GM21390 (cell line): Measurements from ENCODE around the gene DYNC1H1.

Source experiments
- ATAC-seq: cut with Tn5 transposase; IDR thresholded peaks from one replicate; pipeline ENCODE4 v1.9.1; 2021; ENCODE audit not compliant: unreplicated experiment

Gene DYNC1H1

GRCh38 chr14:101939646-101940170 lies 24.7 kb upstream of the DYNC1H1 start:
- no peak for ATAC-seq

GRCh38 chr14:101944451-101944850 lies 19.9 kb upstream of the DYNC1H1 start:
- ATAC-seq = no peak

- ATAC-seq = no peak
Observed at GRCh38 chr14:101945171-101945570, 19.2 kb upstream of the DYNC1H1 start.

- peak; percentile 12 for ATAC-seq
Observed at GRCh38 chr14:101947577-101947903, 16.8 kb upstream of the DYNC1H1 start.

GRCh38 chr14:101947904-101948665 lies 16.3 kb upstream of the DYNC1H1 start:
- ATAC-seq = peak; percentile 95

GRCh38 chr14:101948666-101949216 lies 15.6 kb upstream of the DYNC1H1 start:
- ATAC-seq = no peak

GRCh38 chr14:101950100-101950499 lies 14.3 kb upstream of the DYNC1H1 start:
- ATAC-seq = no peak

GRCh38 chr14:101950516-101951215 lies 13.7 kb upstream of the DYNC1H1 start:
- no peak for ATAC-seq

GRCh38 chr14:101953151-101953550 lies 11.2 kb upstream of the DYNC1H1 start:
- no peak for ATAC-seq

GRCh38 chr14:101954501-101954900 lies 9.9 kb upstream of the DYNC1H1 start:
- no peak for ATAC-seq

- ATAC-seq = no peak
Observed at GRCh38 chr14:101955695-101956161, 8.6 kb upstream of the DYNC1H1 start.

GRCh38 chr14:101956179-101956885 lies 8.0 kb upstream of the DYNC1H1 start:
- no peak for ATAC-seq

GRCh38 chr14:101957406-101958234 lies 6.8 kb upstream of the DYNC1H1 start:
- no peak for ATAC-seq

GRCh38 chr14:101958418-101959180 lies 5.8 kb upstream of the DYNC1H1 start:
- no peak for ATAC-seq

- ATAC-seq = no peak
Observed at GRCh38 chr14:101959277-101959676, 5.1 kb upstream of the DYNC1H1 start.

GRCh38 chr14:101960225-101960624 lies 4.1 kb upstream of the DYNC1H1 start:
- no peak for ATAC-seq

- no peak for ATAC-seq
Observed at GRCh38 chr14:101961011-101961721, 3.2 kb upstream of the DYNC1H1 start.

GRCh38 chr14:101961746-101962502 lies 2.4 kb upstream of the DYNC1H1 start:
- ATAC-seq = no peak
